ENCODE measurements around the gene MYBPC2. TPM values are rescaled to one million over a fixed set of nuclear protein-coding genes. Genes with fewer than 3 reads are reported as not detected.

Gene MYBPC2
- total and polyA plus RNA-seq, 2 donors (not counting 3 experiments of a cell fraction or from before 2014, with no cell fraction given), result 0.03 TPM; not detected in 1

DNA sequence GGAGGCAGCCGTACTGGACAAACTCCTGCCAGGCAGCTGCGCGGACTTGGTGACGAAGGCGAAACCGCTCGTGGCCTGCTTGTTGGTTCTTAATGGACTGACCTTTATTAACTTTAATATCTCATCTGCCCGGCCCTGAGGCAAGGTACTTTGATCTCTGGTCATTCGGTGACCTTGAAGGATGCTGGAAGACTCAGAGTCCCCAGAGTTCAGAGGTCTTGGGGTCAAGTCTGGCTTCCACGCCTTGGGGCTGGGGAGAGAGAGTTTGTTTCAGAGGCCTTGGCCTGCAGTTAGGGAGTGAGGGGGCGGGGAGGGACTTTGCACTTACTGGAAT, 34.0 kb downstream of the MYBPC2 start:
- ChIA-PET CTCF (interaction anchor here (2.8 to 7.4 kb wide), 2 partner anchors 98 to 109 kb away, joined by 17 to 144 read pairs; no protein-coding TSS in a partner anchor), POLR2A (no interaction called here)
- FAIRE-seq, result no peak
- no peak overlapping the region for H2AFZ ChIP-seq (ENCODE audit: low read depth, low read length)
- no peak overlapping the region for H3K27ac ChIP-seq (ENCODE audit: insufficient read depth, low read depth, low read length)
- intact Hi-C loops (cut with micrococcal nuclease) (no loop called here), dilution Hi-C loops (cut with MboI; ENCODE audit: extremely low pct_ligation_motif_present, low sequenced_read_pairs) (no loop called here)
- BruUV-seq (replicated peaks), result no TSS peak
- no peak for DNase-seq (ENCODE audit: low read depth, low spot score)
- H3K36me3 ChIP-seq (ENCODE audit: control insufficient read depth in 2 of 2, extremely low read depth in 1 of 2, insufficient read depth in 2 of 2, low read length in 2 of 2), result no peaks in the 10 kb centered on the region
- H4K20me1 ChIP-seq (replicated peaks; ENCODE audit: control insufficient read depth, extremely low read depth, insufficient read depth, low read length), result no peaks in the 10 kb centered on the region
- no peak overlapping the region for H3K4me3 ChIP-seq (replicated peaks in 1 of 3; ENCODE audit: insufficient read depth in 1 of 3, low read depth in 1 of 3, low read length in 3 of 3)
- no peaks in the 10 kb centered on the region for H3K9me3 ChIP-seq (replicated peaks; ENCODE audit: control insufficient read depth, insufficient read depth, low read length)
- H3K79me2 ChIP-seq (ENCODE audit: control insufficient read depth, insufficient read depth, low read length), result no peaks in the 10 kb centered on the region
- TF ChIP-seq JUN (IDR thresholded peaks at IDR 0.05; ENCODE audit: borderline replicate concordance, insufficient read depth, insufficient read length, low read depth) (no peak), MAX (IDR thresholded peaks at IDR 0.05; ENCODE audit: insufficient read depth, insufficient read length) (no peak), EZH2 (IDR thresholded peaks at IDR 0.05; ENCODE audit: borderline replicate concordance, low read depth, low read length, severe bottlenecking) (no peak)
- H3K27me3 ChIP-seq (ENCODE audit: control insufficient read depth in 2 of 2, insufficient read depth in 2 of 2, low read length in 2 of 2), result no peaks in the 10 kb centered on the region
- no peaks in the 10 kb centered on the region for H3K4me1 ChIP-seq (ENCODE audit: control insufficient read depth, extremely low read depth, insufficient read depth, low read length)
- no peak overlapping the region for H3K9ac ChIP-seq (replicated peaks; ENCODE audit: extremely low read depth, insufficient read depth, low read length)
- no peaks in the 10 kb centered on the region for H3K9me1 ChIP-seq (replicated peaks; ENCODE audit: control insufficient read depth, extremely low read depth, insufficient read depth, low read length)
- no peak overlapping the region for H3K4me2 ChIP-seq (ENCODE audit: insufficient read depth, low read length)

GRCh38 chr19:50467566-50467965, 34.9 kb downstream of the MYBPC2 start:
- no peaks in the 10 kb centered on the region for H4K20me1 ChIP-seq (replicated peaks; ENCODE audit: control insufficient read depth, extremely low read depth, insufficient read depth, low read length)
- no peaks in the 10 kb centered on the region for H3K36me3 ChIP-seq (ENCODE audit: control insufficient read depth in 2 of 2, extremely low read depth in 1 of 2, insufficient read depth in 2 of 2, low read length in 2 of 2)
- no peak for FAIRE-seq
- DNase-seq (ENCODE audit: low read depth, low spot score), result no peak
- no TSS peak for BruUV-seq (replicated peaks)
- dilution Hi-C loops (cut with MboI; ENCODE audit: extremely low pct_ligation_motif_present, low sequenced_read_pairs), result no loop called here
- no peaks in the 10 kb centered on the region for H3K27me3 ChIP-seq (ENCODE audit: control insufficient read depth in 2 of 2, insufficient read depth in 2 of 2, low read length in 2 of 2)
- no peaks in the 10 kb centered on the region for H3K4me1 ChIP-seq (ENCODE audit: control insufficient read depth, extremely low read depth, insufficient read depth, low read length)
- intact Hi-C loops (cut with micrococcal nuclease), result no loop called here
- H2AFZ ChIP-seq (ENCODE audit: low read depth, low read length), result no peak overlapping the region
- no peak overlapping the region for H3K27ac ChIP-seq (ENCODE audit: insufficient read depth, low read depth, low read length)
- H3K4me3 ChIP-seq (replicated peaks in 1 of 3; ENCODE audit: insufficient read depth in 1 of 3, low read depth in 1 of 3, low read length in 3 of 3), result no peak overlapping the region
- no peak overlapping the region for H3K9ac ChIP-seq (replicated peaks; ENCODE audit: extremely low read depth, insufficient read depth, low read length)
- no peaks in the 10 kb centered on the region for H3K9me1 ChIP-seq (replicated peaks; ENCODE audit: control insufficient read depth, extremely low read depth, insufficient read depth, low read length)
- ChIA-PET CTCF (no interaction called here), POLR2A (no interaction called here)
- no peaks in the 10 kb centered on the region for H3K79me2 ChIP-seq (ENCODE audit: control insufficient read depth, insufficient read depth, low read length)
- H3K9me3 ChIP-seq (replicated peaks; ENCODE audit: control insufficient read depth, insufficient read depth, low read length), result no peaks in the 10 kb centered on the region
- H3K4me2 ChIP-seq (ENCODE audit: insufficient read depth, low read length), result no peak overlapping the region
- no peak for TF ChIP-seq POLR2AphosphoS5 (IDR thresholded peaks at IDR 0.05; ENCODE audit: insufficient read depth, low read depth, low read length)
- no peak for TF ChIP-seq MAX (IDR thresholded peaks at IDR 0.05; ENCODE audit: insufficient read depth, insufficient read length)
- no peak for TF ChIP-seq EZH2 (IDR thresholded peaks at IDR 0.05; ENCODE audit: borderline replicate concordance, low read depth, low read length, severe bottlenecking)
- no peak for TF ChIP-seq JUN (IDR thresholded peaks at IDR 0.05; ENCODE audit: borderline replicate concordance, insufficient read depth, insufficient read length, low read depth)
